Type B pancreatic cell (in vitro differentiated cells): Measurements from ENCODE around the gene KRT81. TPM values are rescaled to one million over a fixed set of nuclear protein-coding genes. Genes with fewer than 3 reads are reported as not detected.

Experiments used
- DNase-seq: peaks from one replicate; pipeline ENCODE4 v3.0.0; 2021; ENCODE audit warnings: mixed read lengths; ENCODE audit not compliant: unreplicated experiment; ENCODE audit errors: extremely low spot score
- H3K27ac Mint-ChIP-seq: 2 replicates; pipeline ENCODE4 v1.8.0; 2021; ENCODE audit warnings: mild to moderate bottlenecking, mixed read lengths
- H3K27me3 Mint-ChIP-seq: 2 replicates; pipeline ENCODE4 v1.8.0; 2021; ENCODE audit warnings: mixed read lengths
- H3K36me3 Mint-ChIP-seq: 2 replicates; pipeline ENCODE4 v1.8.0; 2021; ENCODE audit warnings: mixed read lengths
- H3K4me1 Mint-ChIP-seq: one replicate; pipeline ENCODE4 v1.8.0; 2021; ENCODE audit warnings: mixed read lengths; ENCODE audit not compliant: unreplicated experiment
- H3K4me3 Mint-ChIP-seq: 2 replicates; pipeline ENCODE4 v1.8.0; 2021; ENCODE audit warnings: mild to moderate bottlenecking, mixed read lengths
- H3K9me3 Mint-ChIP-seq: 2 replicates; pipeline ENCODE4 v1.8.0; 2021; ENCODE audit warnings: mixed read lengths
- total RNA-seq: library from RNA; stranded (reverse); gene quantifications from 2 replicates; pipeline ENCODE4 v1.2.1, GENCODE V29; 2021; ENCODE audit warnings: low replicate concordance
- TF ChIP-seq, protein P1 (sequence below): fragments of 200-600 bp; sonication (generic); conservative IDR thresholded peaks from 2 replicates; pipeline ENCODE4 v1.5.0; 2021; ENCODE audit warnings: antibody characterized with exemption, mild to moderate bottlenecking

KRT81 gene
- total RNA-seq, 1 donor from 2014 or later: 0.31 TPM

- Mint-ChIP-seq H3K4me1 (peaks cover 31% of the 10 kb centered on the region), H3K4me3 (peak overlapping the region; percentile 32)
Measured at GRCh38 chr12:52250048-52250990, 41.0 kb downstream of the KRT81 start.

DNA sequence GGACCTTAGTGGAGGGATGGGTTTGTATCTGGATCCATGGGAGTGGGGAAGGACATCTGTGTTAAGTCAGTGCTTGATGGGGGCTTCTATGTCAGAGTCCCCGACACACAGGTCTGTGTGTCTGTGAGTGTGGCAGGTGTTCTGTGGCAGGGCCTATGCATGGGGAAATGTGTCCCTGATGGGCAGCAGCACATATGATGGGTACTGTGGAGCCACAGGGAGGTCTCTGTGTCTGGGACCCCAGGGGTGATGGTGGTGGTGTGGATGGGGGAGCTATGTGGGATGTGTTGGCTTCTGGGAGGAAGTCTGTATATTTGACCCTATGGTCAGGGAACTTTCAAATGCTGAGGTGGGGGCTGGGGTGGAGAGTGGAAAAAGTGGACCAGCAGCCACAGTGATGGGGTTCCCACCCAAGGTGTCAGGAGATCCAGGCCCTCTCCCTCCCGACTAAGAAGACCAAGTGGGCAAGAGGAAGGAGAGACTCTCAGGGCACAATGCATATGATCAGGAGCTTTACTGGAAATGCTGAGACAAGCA is 41.8 kb downstream of the KRT81 start:
- Mint-ChIP-seq H3K4me3 (peak overlapping the region; percentile 32), H3K27me3 (peaks cover 51% of the 10 kb centered on the region), H3K9me3 (no peaks in the 10 kb centered on the region), H3K36me3 (peaks cover 3% of the 10 kb centered on the region), H3K27ac (peak overlapping the region; percentile 51), H3K4me1 (peaks cover 31% of the 10 kb centered on the region)
- TF ChIP-seq, protein P1, sequence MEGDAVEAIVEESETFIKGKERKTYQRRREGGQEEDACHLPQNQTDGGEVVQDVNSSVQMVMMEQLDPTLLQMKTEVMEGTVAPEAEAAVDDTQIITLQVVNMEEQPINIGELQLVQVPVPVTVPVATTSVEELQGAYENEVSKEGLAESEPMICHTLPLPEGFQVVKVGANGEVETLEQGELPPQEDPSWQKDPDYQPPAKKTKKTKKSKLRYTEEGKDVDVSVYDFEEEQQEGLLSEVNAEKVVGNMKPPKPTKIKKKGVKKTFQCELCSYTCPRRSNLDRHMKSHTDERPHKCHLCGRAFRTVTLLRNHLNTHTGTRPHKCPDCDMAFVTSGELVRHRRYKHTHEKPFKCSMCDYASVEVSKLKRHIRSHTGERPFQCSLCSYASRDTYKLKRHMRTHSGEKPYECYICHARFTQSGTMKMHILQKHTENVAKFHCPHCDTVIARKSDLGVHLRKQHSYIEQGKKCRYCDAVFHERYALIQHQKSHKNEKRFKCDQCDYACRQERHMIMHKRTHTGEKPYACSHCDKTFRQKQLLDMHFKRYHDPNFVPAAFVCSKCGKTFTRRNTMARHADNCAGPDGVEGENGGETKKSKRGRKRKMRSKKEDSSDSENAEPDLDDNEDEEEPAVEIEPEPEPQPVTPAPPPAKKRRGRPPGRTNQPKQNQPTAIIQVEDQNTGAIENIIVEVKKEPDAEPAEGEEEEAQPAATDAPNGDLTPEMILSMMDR: no peak
- no peak for DNase-seq

More at GRCh38 chr12:52250048-52250990, 41.0 kb downstream of the KRT81 start:
- DNase-seq: no peak
- peaks cover 59% of the 10 kb centered on the region for H3K27me3 Mint-ChIP-seq
- peaks cover 3% of the 10 kb centered on the region for H3K36me3 Mint-ChIP-seq
- TF ChIP-seq, protein P1: peak; percentile 30
- no peaks in the 10 kb centered on the region for H3K9me3 Mint-ChIP-seq
- peak overlapping the region; percentile 51 for H3K27ac Mint-ChIP-seq

- Mint-ChIP-seq H3K36me3 (peaks cover 3% of the 10 kb centered on the region), H3K9me3 (no peaks in the 10 kb centered on the region), H3K27me3 (peaks cover 46% of the 10 kb centered on the region), H3K4me3 (no peak overlapping the region), H3K27ac (no peak overlapping the region), H3K4me1 (peaks cover 39% of the 10 kb centered on the region)
- TF ChIP-seq, protein P1: no peak
- peak; percentile 59 for DNase-seq
Measured at GRCh38 chr12:52248541-52249461, 42.5 kb downstream of the KRT81 start.

- TF ChIP-seq, protein P1: no peak
- Mint-ChIP-seq H3K4me3 (peak overlapping the region; percentile 46), H3K36me3 (peaks cover 7% of the 10 kb centered on the region), H3K4me1 (peaks cover 45% of the 10 kb centered on the region), H3K9me3 (no peaks in the 10 kb centered on the region), H3K27me3 (peaks cover 42% of the 10 kb centered on the region), H3K27ac (peak overlapping the region; percentile 86)
- DNase-seq: no peak
Measured at GRCh38 chr12:52247622-52248540, 43.5 kb downstream of the KRT81 start.
